Kidney epithelial cell (primary cell): ENCODE data around the gene TNFSF15. TPM values are rescaled to one million over a fixed set of nuclear protein-coding genes. Genes with fewer than 3 reads are reported as not detected.

ENCODE experiments used
- DNase-seq: peaks from one replicate; pipeline ENCODE4 v3.0.0-alpha.2; 2010; ENCODE audit warnings: low read depth
- H3K27me3 ChIP-seq: 2 replicates; pipeline ENCODE4 v1.6.0; 2011; ENCODE audit warnings: low read length; ENCODE audit not compliant: control insufficient read depth, insufficient read depth
- H3K36me3 ChIP-seq: 2 replicates; pipeline ENCODE4 v1.5.1; 2011; ENCODE audit warnings: low read length; ENCODE audit not compliant: control insufficient read depth, insufficient read depth
- H3K4me3 ChIP-seq: 2 replicates; pipeline ENCODE4 v1.5.1; 2011; ENCODE audit warnings: low read depth, mild to moderate bottlenecking, control low read depth, low read length
- CTCF ChIP-seq: IDR thresholded peaks from 2 replicates; pipeline ENCODE4 v1.5.1; 2011; ENCODE audit warnings: mild to moderate bottlenecking, moderate library complexity, low read length, control low read depth, inconsistent platforms; ENCODE audit not compliant: insufficient read depth, poor library complexity, severe bottlenecking
- total RNA-seq: library from RNA; depleted of rRNA; stranded (reverse); fragments of >200 nt; gene quantifications from 2 replicates; pipeline ENCODE4 v1.2.3, GENCODE V29; 2015

Gene TNFSF15
- 11.7 and 13.4 TPM in 2 replicates for total RNA-seq

GRCh38 chr9:114805670-114806525 lies at the start of gene TNFSF15:
Gene TNFSF15 (minus strand): TSS chr9:114806039. CDS start chr9:114806012, 27 bp downstream.
- Histone ChIP-seq H3K4me3 (no peak within 1 kb of the TSS), H3K27me3 (no peaks in the 10 kb centered on the region), H3K36me3 (no peaks in the 10 kb centered on the region)
- DNase-seq: no peak
- TF ChIP-seq CTCF: no peak

GRCh38 chr9:114855488-114855887 lies 49.6 kb upstream of the TNFSF15 start:
- Histone ChIP-seq H3K36me3 (no peaks in the 10 kb centered on the region), H3K27me3 (no peaks in the 10 kb centered on the region), H3K4me3 (no peak overlapping the region)
- DNase-seq: no peak
- TF ChIP-seq CTCF: no peak

GRCh38 chr9:114854736-114855355 lies 49.0 kb upstream of the TNFSF15 start:
- no peaks in the 10 kb centered on the region for H3K36me3 ChIP-seq
- no peaks in the 10 kb centered on the region for H3K27me3 ChIP-seq
- H3K4me3 ChIP-seq: no peak overlapping the region
- no peak for TF ChIP-seq CTCF
- no peak for DNase-seq

GRCh38 chr9:114853071-114853855 lies 47.4 kb upstream of the TNFSF15 start:
- Histone ChIP-seq H3K4me3 (no peak overlapping the region), H3K27me3 (no peaks in the 10 kb centered on the region), H3K36me3 (no peaks in the 10 kb centered on the region)
- no peak for DNase-seq
- TF ChIP-seq CTCF: no peak

GRCh38 chr9:114852050-114852594 lies 46.3 kb upstream of the TNFSF15 start:
- no peak for DNase-seq
- TF ChIP-seq CTCF: no peak
- H3K4me3 ChIP-seq: no peak overlapping the region

More at GRCh38 chr9:114852050-114852594, 46.3 kb upstream of the TNFSF15 start:
- Histone ChIP-seq H3K27me3 (no peaks in the 10 kb centered on the region), H3K36me3 (no peaks in the 10 kb centered on the region)
